ENCODE results near the gene TULP3.

TULP3 gene, protein sequence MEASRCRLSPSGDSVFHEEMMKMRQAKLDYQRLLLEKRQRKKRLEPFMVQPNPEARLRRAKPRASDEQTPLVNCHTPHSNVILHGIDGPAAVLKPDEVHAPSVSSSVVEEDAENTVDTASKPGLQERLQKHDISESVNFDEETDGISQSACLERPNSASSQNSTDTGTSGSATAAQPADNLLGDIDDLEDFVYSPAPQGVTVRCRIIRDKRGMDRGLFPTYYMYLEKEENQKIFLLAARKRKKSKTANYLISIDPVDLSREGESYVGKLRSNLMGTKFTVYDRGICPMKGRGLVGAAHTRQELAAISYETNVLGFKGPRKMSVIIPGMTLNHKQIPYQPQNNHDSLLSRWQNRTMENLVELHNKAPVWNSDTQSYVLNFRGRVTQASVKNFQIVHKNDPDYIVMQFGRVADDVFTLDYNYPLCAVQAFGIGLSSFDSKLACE

GRCh38 chr12:2890388-2891239 is at the start of gene TULP3:
Gene TULP3 (plus strand): TSS chr12:2890891. CDS start chr12:2890948, 57 bp downstream.
- peak within 1 kb of the TSS; percentile 96 for H3K9ac ChIP-seq (ENCODE audit: low read length)
- no peaks in the 10 kb centered on the region for H3K27me3 ChIP-seq (ENCODE audit: control insufficient read depth, insufficient read depth, low read length)
- peak within 1 kb of the TSS; percentile 99 for H3K27ac ChIP-seq (ENCODE audit: low read depth, low read length)
- H3K4me3 ChIP-seq (ENCODE audit: low read length): peak within 1 kb of the TSS; percentile 95
- peaks cover 11% of the 10 kb centered on the region for H3K4me1 ChIP-seq (ENCODE audit: control insufficient read depth, insufficient read depth, low read length)
- H3K36me3 ChIP-seq (ENCODE audit: control insufficient read depth, insufficient read depth, low read length): peaks cover 3% of the 10 kb centered on the region

GRCh38 chr12:2841056-2841650 is 49.5 kb upstream of the TULP3 start:
- H3K27ac ChIP-seq (ENCODE audit: low read depth, low read length): no peak overlapping the region
- no peak overlapping the region for H3K9ac ChIP-seq (ENCODE audit: low read length)
- H3K4me3 ChIP-seq (ENCODE audit: low read length): no peak overlapping the region
- H3K4me1 ChIP-seq (ENCODE audit: control insufficient read depth, insufficient read depth, low read length): no peaks in the 10 kb centered on the region
- no peaks in the 10 kb centered on the region for H3K36me3 ChIP-seq (ENCODE audit: control insufficient read depth, insufficient read depth, low read length)
- no peaks in the 10 kb centered on the region for H3K27me3 ChIP-seq (ENCODE audit: control insufficient read depth, insufficient read depth, low read length)

DNA sequence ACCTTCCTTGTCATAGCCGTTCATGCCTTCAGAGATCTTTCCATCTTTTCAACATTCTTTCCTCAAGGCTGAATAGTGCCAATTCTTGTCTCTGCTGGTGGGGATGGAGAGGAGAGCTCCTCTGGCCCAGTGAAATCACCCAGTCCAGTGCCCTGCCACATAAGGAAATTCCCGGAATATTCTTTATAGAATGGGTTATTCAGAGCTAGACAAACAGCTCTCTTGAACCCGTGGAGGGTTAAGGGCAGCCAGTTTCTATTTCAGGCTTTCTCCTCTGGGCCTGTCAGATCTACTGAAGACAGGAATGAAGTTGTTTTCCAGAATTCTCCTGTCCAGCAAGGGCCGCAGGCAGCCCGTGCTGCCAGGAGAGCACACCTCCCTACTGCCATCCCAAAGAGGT is 47.7 kb upstream of the TULP3 start:
- Histone ChIP-seq H3K27ac (ENCODE audit: low read depth, low read length) (peak overlapping the region; percentile 14), H3K27me3 (ENCODE audit: control insufficient read depth, insufficient read depth, low read length) (no peaks in the 10 kb centered on the region)

GRCh38 chr12:2844786-2845185 is 45.9 kb upstream of the TULP3 start:
- no peak overlapping the region for H3K4me3 ChIP-seq (ENCODE audit: low read length)
- no peak overlapping the region for H3K27ac ChIP-seq (ENCODE audit: low read depth, low read length)
- H3K27me3 ChIP-seq (ENCODE audit: control insufficient read depth, insufficient read depth, low read length): no peaks in the 10 kb centered on the region
- H3K36me3 ChIP-seq (ENCODE audit: control insufficient read depth, insufficient read depth, low read length): no peaks in the 10 kb centered on the region
- H3K4me1 ChIP-seq (ENCODE audit: control insufficient read depth, insufficient read depth, low read length): no peaks in the 10 kb centered on the region
- H3K9ac ChIP-seq (ENCODE audit: low read length): no peak overlapping the region

More for the DNA sequence above, 47.7 kb upstream of the TULP3 start:
- no peak overlapping the region for H3K9ac ChIP-seq (ENCODE audit: low read length)
- no peaks in the 10 kb centered on the region for H3K36me3 ChIP-seq (ENCODE audit: control insufficient read depth, insufficient read depth, low read length)
- H3K4me3 ChIP-seq (ENCODE audit: low read length): no peak overlapping the region
- H3K4me1 ChIP-seq (ENCODE audit: control insufficient read depth, insufficient read depth, low read length): no peaks in the 10 kb centered on the region

DNA sequence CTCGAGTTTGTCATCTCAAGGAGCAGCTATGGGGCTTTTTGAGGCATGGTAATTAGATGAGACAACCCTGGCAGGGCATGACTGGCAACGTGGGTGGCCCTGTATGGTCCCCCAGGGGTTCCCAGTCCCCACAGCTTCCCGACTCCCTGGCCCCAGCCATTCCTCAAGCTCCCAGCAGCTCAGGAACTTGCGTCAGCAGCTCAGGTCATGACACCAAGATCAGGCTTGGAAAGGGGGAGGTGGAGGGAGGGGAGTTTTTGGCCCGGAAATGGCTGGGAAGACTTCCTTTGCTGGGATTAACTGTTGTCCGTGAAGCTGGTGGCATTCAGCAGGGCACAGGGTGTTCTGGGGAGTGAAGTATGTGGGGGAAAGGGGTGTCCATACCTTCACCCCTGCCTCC is 45.4 kb upstream of the TULP3 start:
- Histone ChIP-seq H3K27me3 (ENCODE audit: control insufficient read depth, insufficient read depth, low read length) (no peaks in the 10 kb centered on the region), H3K27ac (ENCODE audit: low read depth, low read length) (no peak overlapping the region), H3K4me1 (ENCODE audit: control insufficient read depth, insufficient read depth, low read length) (no peaks in the 10 kb centered on the region), H3K9ac (ENCODE audit: low read length) (no peak overlapping the region), H3K36me3 (ENCODE audit: control insufficient read depth, insufficient read depth, low read length) (no peaks in the 10 kb centered on the region), H3K4me3 (ENCODE audit: low read length) (no peak overlapping the region)

- Histone ChIP-seq H3K9ac (ENCODE audit: low read length) (no peak overlapping the region), H3K36me3 (ENCODE audit: control insufficient read depth, insufficient read depth, low read length) (no peaks in the 10 kb centered on the region), H3K27me3 (ENCODE audit: control insufficient read depth, insufficient read depth, low read length) (no peaks in the 10 kb centered on the region), H3K27ac (ENCODE audit: low read depth, low read length) (no peak overlapping the region), H3K4me1 (ENCODE audit: control insufficient read depth, insufficient read depth, low read length) (no peaks in the 10 kb centered on the region), H3K4me3 (ENCODE audit: low read length) (no peak overlapping the region)
Observed at GRCh38 chr12:2851931-2852330, 38.8 kb upstream of the TULP3 start.

GRCh38 chr12:2853626-2854025 is 37.1 kb upstream of the TULP3 start:
- Histone ChIP-seq H3K27me3 (ENCODE audit: control insufficient read depth, insufficient read depth, low read length) (no peaks in the 10 kb centered on the region), H3K9ac (ENCODE audit: low read length) (no peak overlapping the region), H3K4me3 (ENCODE audit: low read length) (no peak overlapping the region), H3K27ac (ENCODE audit: low read depth, low read length) (no peak overlapping the region), H3K4me1 (ENCODE audit: control insufficient read depth, insufficient read depth, low read length) (no peaks in the 10 kb centered on the region), H3K36me3 (ENCODE audit: control insufficient read depth, insufficient read depth, low read length) (no peaks in the 10 kb centered on the region)

- H3K4me3 ChIP-seq (ENCODE audit: low read length): no peak overlapping the region
- H3K9ac ChIP-seq (ENCODE audit: low read length): no peak overlapping the region
- no peak overlapping the region for H3K27ac ChIP-seq (ENCODE audit: low read depth, low read length)
- H3K36me3 ChIP-seq (ENCODE audit: control insufficient read depth, insufficient read depth, low read length): no peaks in the 10 kb centered on the region
- H3K4me1 ChIP-seq (ENCODE audit: control insufficient read depth, insufficient read depth, low read length): no peaks in the 10 kb centered on the region
- H3K27me3 ChIP-seq (ENCODE audit: control insufficient read depth, insufficient read depth, low read length): no peaks in the 10 kb centered on the region
Observed at GRCh38 chr12:2854669-2855453, 35.8 kb upstream of the TULP3 start.

DNA sequence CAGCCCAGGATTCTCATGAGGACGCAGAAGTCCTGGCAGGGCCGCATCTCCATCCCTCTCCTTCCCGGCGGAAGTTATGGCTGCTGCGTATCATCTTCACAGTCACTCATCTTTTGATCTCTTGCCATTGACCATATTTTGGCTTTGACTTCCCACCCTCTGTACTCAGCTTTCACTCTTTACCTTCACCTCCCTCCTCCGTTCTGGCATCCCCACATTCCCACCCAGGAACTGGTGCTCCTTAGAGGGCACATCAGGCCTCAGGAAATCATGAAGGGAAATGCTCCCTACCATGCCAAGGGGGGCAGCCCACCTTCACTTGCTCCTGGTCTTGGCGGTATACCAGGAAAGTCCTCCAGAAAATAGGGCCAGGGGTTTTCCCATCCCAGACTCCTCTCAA is 35.1 kb upstream of the TULP3 start:
- Histone ChIP-seq H3K4me1 (ENCODE audit: control insufficient read depth, insufficient read depth, low read length) (no peaks in the 10 kb centered on the region), H3K4me3 (ENCODE audit: low read length) (no peak overlapping the region), H3K27ac (ENCODE audit: low read depth, low read length) (no peak overlapping the region), H3K36me3 (ENCODE audit: control insufficient read depth, insufficient read depth, low read length) (no peaks in the 10 kb centered on the region), H3K9ac (ENCODE audit: low read length) (no peak overlapping the region), H3K27me3 (ENCODE audit: control insufficient read depth, insufficient read depth, low read length) (no peaks in the 10 kb centered on the region)

- H3K27ac ChIP-seq (ENCODE audit: low read depth, low read length): no peak overlapping the region
- H3K4me3 ChIP-seq (ENCODE audit: low read length): no peak overlapping the region
- H3K4me1 ChIP-seq (ENCODE audit: control insufficient read depth, insufficient read depth, low read length): no peaks in the 10 kb centered on the region
- H3K27me3 ChIP-seq (ENCODE audit: control insufficient read depth, insufficient read depth, low read length): no peaks in the 10 kb centered on the region
- no peak overlapping the region for H3K9ac ChIP-seq (ENCODE audit: low read length)
- no peaks in the 10 kb centered on the region for H3K36me3 ChIP-seq (ENCODE audit: control insufficient read depth, insufficient read depth, low read length)
Observed at GRCh38 chr12:2856051-2856450, 34.6 kb upstream of the TULP3 start.

DNA sequence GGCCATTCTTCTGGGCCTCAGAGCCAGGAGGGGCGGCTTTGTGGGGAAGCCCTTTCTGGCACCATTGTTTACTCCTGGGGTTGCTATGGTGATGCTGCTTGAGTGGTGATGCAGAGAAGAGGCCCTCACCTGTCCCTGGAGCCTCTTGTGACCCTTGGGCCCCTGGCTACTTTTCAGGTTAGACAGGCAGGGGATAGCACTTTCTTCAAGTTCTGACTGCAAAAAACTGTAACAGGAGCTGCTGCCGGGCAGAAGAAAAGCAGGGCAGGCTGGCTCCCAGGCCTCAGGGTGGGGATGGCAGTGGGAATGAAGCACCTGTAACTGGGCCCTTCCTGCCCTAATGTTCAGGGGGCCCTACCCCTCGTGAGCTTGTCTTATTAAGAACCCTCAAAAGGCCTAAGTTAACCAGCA is 33.7 kb upstream of the TULP3 start, which contains the start of gene TEX52:
TEX52 (minus strand) TSS at position 19 of the 411 bp plus-strand sequence; CDS start at position 6, 13 bp downstream.
- no peaks in the 10 kb centered on the region for H3K36me3 ChIP-seq (ENCODE audit: control insufficient read depth, insufficient read depth, low read length)
- no peaks in the 10 kb centered on the region for H3K27me3 ChIP-seq (ENCODE audit: control insufficient read depth, insufficient read depth, low read length)
- no peak within 1 kb of the TSS for H3K9ac ChIP-seq (ENCODE audit: low read length)
- no peak within 1 kb of the TSS for H3K4me3 ChIP-seq (ENCODE audit: low read length)
- no peaks in the 10 kb centered on the region for H3K4me1 ChIP-seq (ENCODE audit: control insufficient read depth, insufficient read depth, low read length)
- no peak within 1 kb of the TSS for H3K27ac ChIP-seq (ENCODE audit: low read depth, low read length)
